OCI-LY1 (cell line): ENCODE measurements around the gene INTS14.

Source experiments
- H2AFZ ChIP-seq: fragments of 200-600 bp; sonication (generic), shearing (Covaris generic); 2 replicates; pipeline ENCODE4 v1.6.0; 2014; ENCODE audit warnings: antibody characterized with exemption, mild to moderate bottlenecking, low read length
- H3F3A ChIP-seq: fragments of 200-600 bp; sonication (generic), shearing (Covaris generic); 2 replicates; pipeline ENCODE4 v1.6.0; 2014; ENCODE audit warnings: mild to moderate bottlenecking, antibody characterized with exemption, low read length, moderate library complexity; ENCODE audit not compliant: insufficient read depth
- H3K27ac ChIP-seq: fragments of 200-600 bp; sonication (generic); 2 replicates; pipeline ENCODE4 v1.5.1; 2014; ENCODE audit warnings: low read length, mixed run types, mild to moderate bottlenecking, low read depth; ENCODE audit not compliant: poor library complexity, severe bottlenecking
- H3K27me3 ChIP-seq: fragments of 200-600 bp; sonication (generic); 2 replicates; pipeline ENCODE4 v1.6.0; 2014; ENCODE audit warnings: antibody characterized with exemption, mild to moderate bottlenecking, low read length, moderate library complexity; ENCODE audit not compliant: insufficient read depth
- H3K36me3 ChIP-seq: fragments of 200-600 bp; sonication (generic); 2 replicates; pipeline ENCODE4 v1.6.1; 2014; ENCODE audit warnings: mild to moderate bottlenecking, antibody characterized with exemption, low read length, moderate library complexity, mixed read lengths; ENCODE audit not compliant: insufficient read depth
- H3K4me1 ChIP-seq: fragments of 200-600 bp; sonication (generic); 2 replicates; pipeline ENCODE4 v1.5.1; 2014; ENCODE audit warnings: mild to moderate bottlenecking, low read length, moderate library complexity; ENCODE audit not compliant: insufficient read depth, severe bottlenecking
- H3K4me2 ChIP-seq: fragments of 200-600 bp; sonication (generic), shearing (Covaris generic); 2 replicates; pipeline ENCODE4 v1.6.1; 2014; ENCODE audit warnings: low read length
- H3K4me3 ChIP-seq: fragments of 200-600 bp; sonication (generic); 2 replicates; pipeline ENCODE4 v1.5.1; 2014; ENCODE audit warnings: low read length, low read depth, mild to moderate bottlenecking, mixed read lengths; ENCODE audit not compliant: poor library complexity, severe bottlenecking
- H3K79me2 ChIP-seq: fragments of 200-600 bp; shearing (Covaris generic); 2 replicates; pipeline ENCODE4 v1.6.1; 2016; ENCODE audit warnings: mixed run types, low read length, mixed read lengths; ENCODE audit not compliant: insufficient read depth
- H3K9ac ChIP-seq: fragments of 200-600 bp; sonication (generic), shearing (Covaris generic); 2 replicates; pipeline ENCODE4 v1.6.1; 2014; ENCODE audit warnings: mild to moderate bottlenecking, low read length, mixed read lengths
- H3K9me2 ChIP-seq: fragments of 200-600 bp; sonication (generic), shearing (Covaris generic); 2 replicates; pipeline ENCODE4 v1.6.1; 2014; ENCODE audit warnings: low read depth, mild to moderate bottlenecking, low read length, mixed read lengths
- H3K9me3 ChIP-seq: fragments of 200-600 bp; shearing (Covaris generic); 2 replicates; pipeline ENCODE4 v1.6.1; 2014; ENCODE audit warnings: low read length, mixed read lengths
- H4K20me1 ChIP-seq: fragments of 200-600 bp; sonication (generic), shearing (Covaris generic); 2 replicates; pipeline ENCODE4 v1.6.0; 2016; ENCODE audit warnings: mild to moderate bottlenecking, low read length; ENCODE audit not compliant: insufficient read depth
- EZH2 ChIP-seq: fragments of 200-600 bp; sonication (generic), shearing (Covaris generic); IDR thresholded peaks from 2 replicates; pipeline ENCODE4 v1.8.0; 2017; ENCODE audit warnings: borderline replicate concordance, mixed run types, mild to moderate bottlenecking, antibody characterized with exemption, low read length, moderate library complexity, mixed read lengths
- TF ChIP-seq, protein P1 (sequence below): fragments of 200-600 bp; sonication (generic), shearing (Covaris generic); IDR thresholded peaks from 2 replicates; pipeline ENCODE4 v1.5.1; 2017; ENCODE audit warnings: mild to moderate bottlenecking, antibody characterized with exemption, low read length, moderate library complexity, mixed read lengths

The INTS14 gene

DNA sequence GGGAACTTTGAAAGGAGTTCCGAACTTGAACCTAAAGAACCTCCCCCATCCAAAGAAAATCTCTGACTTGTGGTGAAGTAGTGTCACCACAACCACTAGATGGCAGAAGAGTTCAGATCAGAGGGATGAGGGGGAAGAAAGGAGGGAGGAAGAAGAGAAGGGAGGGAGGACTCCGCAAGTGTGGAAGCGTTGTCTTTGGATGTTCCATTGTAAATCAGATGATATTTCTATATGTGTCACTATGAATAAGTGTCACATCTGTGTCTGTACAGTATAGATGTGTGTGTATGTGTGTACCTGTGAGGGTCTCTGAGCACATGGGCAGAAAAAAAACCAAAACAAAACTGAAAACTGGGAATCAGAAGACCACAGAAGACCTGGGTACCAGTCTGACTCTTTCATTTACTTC, 27.8 kb upstream of the INTS14 start:
- H3K4me2 ChIP-seq, result no peak overlapping the region; the same call in 1 of the 2 replicates
- no peaks in the 10 kb centered on the region for H3K4me1 ChIP-seq
- H3K9me3 ChIP-seq, result no peaks in the 10 kb centered on the region
- H3K9ac ChIP-seq, result no peak overlapping the region
- no peaks in the 10 kb centered on the region for H3K27me3 ChIP-seq
- H3K79me2 ChIP-seq, result no peaks in the 10 kb centered on the region
- no peaks in the 10 kb centered on the region for H4K20me1 ChIP-seq
- no peaks in the 10 kb centered on the region for H3K36me3 ChIP-seq
- TF ChIP-seq, protein P1, sequence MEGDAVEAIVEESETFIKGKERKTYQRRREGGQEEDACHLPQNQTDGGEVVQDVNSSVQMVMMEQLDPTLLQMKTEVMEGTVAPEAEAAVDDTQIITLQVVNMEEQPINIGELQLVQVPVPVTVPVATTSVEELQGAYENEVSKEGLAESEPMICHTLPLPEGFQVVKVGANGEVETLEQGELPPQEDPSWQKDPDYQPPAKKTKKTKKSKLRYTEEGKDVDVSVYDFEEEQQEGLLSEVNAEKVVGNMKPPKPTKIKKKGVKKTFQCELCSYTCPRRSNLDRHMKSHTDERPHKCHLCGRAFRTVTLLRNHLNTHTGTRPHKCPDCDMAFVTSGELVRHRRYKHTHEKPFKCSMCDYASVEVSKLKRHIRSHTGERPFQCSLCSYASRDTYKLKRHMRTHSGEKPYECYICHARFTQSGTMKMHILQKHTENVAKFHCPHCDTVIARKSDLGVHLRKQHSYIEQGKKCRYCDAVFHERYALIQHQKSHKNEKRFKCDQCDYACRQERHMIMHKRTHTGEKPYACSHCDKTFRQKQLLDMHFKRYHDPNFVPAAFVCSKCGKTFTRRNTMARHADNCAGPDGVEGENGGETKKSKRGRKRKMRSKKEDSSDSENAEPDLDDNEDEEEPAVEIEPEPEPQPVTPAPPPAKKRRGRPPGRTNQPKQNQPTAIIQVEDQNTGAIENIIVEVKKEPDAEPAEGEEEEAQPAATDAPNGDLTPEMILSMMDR, result peak; percentile 93
- TF ChIP-seq EZH2, result no peak
- no peaks in the 10 kb centered on the region for H3F3A ChIP-seq
- H3K9me2 ChIP-seq, result no peaks in the 10 kb centered on the region
- no peak overlapping the region for H2AFZ ChIP-seq
- H3K27ac ChIP-seq, result no peak overlapping the region
- H3K4me3 ChIP-seq, result no peak overlapping the region

DNA sequence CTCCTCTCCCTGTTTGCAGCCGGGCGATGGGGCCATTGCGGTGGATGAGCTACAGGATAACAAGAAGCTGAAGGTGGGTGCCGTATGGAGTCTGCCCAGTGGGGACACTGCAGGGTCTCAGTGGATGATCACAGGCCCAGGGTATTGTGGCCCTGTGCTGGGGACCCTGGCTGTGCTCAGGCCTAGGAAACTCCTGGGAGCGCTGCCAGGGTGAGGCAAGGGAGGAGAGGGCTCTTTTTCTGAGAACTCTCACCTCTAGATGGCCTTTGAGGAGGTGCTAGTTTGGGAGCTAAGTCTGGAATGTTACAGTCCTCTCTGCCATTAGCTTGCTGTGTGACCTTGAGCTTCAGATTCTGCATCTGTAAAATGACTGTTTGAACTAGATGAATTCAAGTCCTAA, 27.2 kb upstream of the INTS14 start:
- H3K9ac ChIP-seq, result no peak overlapping the region
- no peaks in the 10 kb centered on the region for H3F3A ChIP-seq
- H2AFZ ChIP-seq, result no peak overlapping the region
- TF ChIP-seq, protein P1, result no peak
- no peak for TF ChIP-seq EZH2
- no peaks in the 10 kb centered on the region for H3K36me3 ChIP-seq
- no peaks in the 10 kb centered on the region for H3K9me3 ChIP-seq
- H3K9me2 ChIP-seq, result no peaks in the 10 kb centered on the region
- no peaks in the 10 kb centered on the region for H4K20me1 ChIP-seq
- H3K4me3 ChIP-seq, result no peak overlapping the region
- H3K27ac ChIP-seq, result no peak overlapping the region
- H3K4me2 ChIP-seq, result no peak overlapping the region
- no peaks in the 10 kb centered on the region for H3K27me3 ChIP-seq
- no peaks in the 10 kb centered on the region for H3K4me1 ChIP-seq
- H3K79me2 ChIP-seq, result no peaks in the 10 kb centered on the region

GRCh38 chr15:65634356-65634755, 23.4 kb upstream of the INTS14 start:
- TF ChIP-seq, protein P1, result no peak
- TF ChIP-seq EZH2, result no peak
- H4K20me1 ChIP-seq, result no peaks in the 10 kb centered on the region
- no peak overlapping the region for H3K27ac ChIP-seq
- no peaks in the 10 kb centered on the region for H3K9me3 ChIP-seq
- no peaks in the 10 kb centered on the region for H3K36me3 ChIP-seq
- H3K79me2 ChIP-seq, result no peaks in the 10 kb centered on the region
- no peak overlapping the region for H3K9ac ChIP-seq
- no peaks in the 10 kb centered on the region for H3K9me2 ChIP-seq
- no peaks in the 10 kb centered on the region for H3F3A ChIP-seq
- no peaks in the 10 kb centered on the region for H3K27me3 ChIP-seq
- no peak overlapping the region for H3K4me2 ChIP-seq
- no peak overlapping the region for H2AFZ ChIP-seq
- no peak overlapping the region for H3K4me3 ChIP-seq
- no peaks in the 10 kb centered on the region for H3K4me1 ChIP-seq
